GM19467 (cell line): ENCODE results near the gene GGPS1.
A peak's percentile ranks its signal among the peaks of the same experiment; 100 is the strongest.
"Not testable (repeated sequence)": the region's sequence is repeated elsewhere in the genome, so short reads cannot be mapped to it uniquely, and the experiment has no call there.

Source experiments
- ATAC-seq: cut with Tn5 transposase; IDR thresholded peaks from one replicate; pipeline ENCODE4 v1.9.1; 2021; ENCODE audit warnings: mild to moderate bottlenecking, moderate library complexity; ENCODE audit not compliant: unreplicated experiment

GGPS1 gene

GRCh38 chr1:235328271-235329138 lies at the start of gene GGPS1:
Gene GGPS1, plus strand, starts transcription at chr1:235328570. Its CDS starts 6,695 bp downstream, at chr1:235335265.
- peak; percentile 53 for ATAC-seq

GRCh38 chr1:235278915-235279292 lies 49.5 kb upstream of the GGPS1 start:
- no peak for ATAC-seq

GRCh38 chr1:235279694-235280093 lies 48.7 kb upstream of the GGPS1 start:
- no peak for ATAC-seq

GRCh38 chr1:235280467-235280866 lies 47.9 kb upstream of the GGPS1 start:
- ATAC-seq, result no peak

- not testable (repeated sequence) for ATAC-seq
These were observed 44.7 kb upstream of the GGPS1 start for GRCh38 chr1:235283636-235284035.

- ATAC-seq, result no peak
These were observed 44.1 kb upstream of the GGPS1 start for GRCh38 chr1:235284231-235284769.

- ATAC-seq, result no peak
These were observed 41.7 kb upstream of the GGPS1 start for GRCh38 chr1:235286667-235287066.

- no peak for ATAC-seq
These were observed 41.0 kb upstream of the GGPS1 start for GRCh38 chr1:235287208-235287882.

GRCh38 chr1:235289859-235290739 lies 38.3 kb upstream of the GGPS1 start:
- no peak for ATAC-seq

- no peak for ATAC-seq
These were observed 37.4 kb upstream of the GGPS1 start for GRCh38 chr1:235290740-235291502.

- ATAC-seq, result no peak
These were observed 36.7 kb upstream of the GGPS1 start for GRCh38 chr1:235291599-235292091.

GRCh38 chr1:235292790-235293189 lies 35.6 kb upstream of the GGPS1 start:
- ATAC-seq, result no peak

GRCh38 chr1:235293322-235293942 lies 34.9 kb upstream of the GGPS1 start:
- no peak for ATAC-seq

- no peak for ATAC-seq
These were observed 32.4 kb upstream of the GGPS1 start for GRCh38 chr1:235295902-235296350.

- no peak for ATAC-seq
These were observed 31.6 kb upstream of the GGPS1 start for GRCh38 chr1:235296729-235297128.

- no peak for ATAC-seq
These were observed 30.8 kb upstream of the GGPS1 start for GRCh38 chr1:235297579-235297978.

GRCh38 chr1:235298758-235299157 lies 29.6 kb upstream of the GGPS1 start:
- ATAC-seq, result no peak

GRCh38 chr1:235299169-235299858 lies 29.1 kb upstream of the GGPS1 start:
- ATAC-seq, result no peak

- ATAC-seq, result no peak
These were observed 26.2 kb upstream of the GGPS1 start for GRCh38 chr1:235302143-235302542.
